Measurements from ENCODE around the gene PLEKHM2.
"Not testable (repeated sequence)": the region's sequence is repeated elsewhere in the genome, so short reads cannot be mapped to it uniquely, and the experiment has no call there.

PLEKHM2 gene, protein sequence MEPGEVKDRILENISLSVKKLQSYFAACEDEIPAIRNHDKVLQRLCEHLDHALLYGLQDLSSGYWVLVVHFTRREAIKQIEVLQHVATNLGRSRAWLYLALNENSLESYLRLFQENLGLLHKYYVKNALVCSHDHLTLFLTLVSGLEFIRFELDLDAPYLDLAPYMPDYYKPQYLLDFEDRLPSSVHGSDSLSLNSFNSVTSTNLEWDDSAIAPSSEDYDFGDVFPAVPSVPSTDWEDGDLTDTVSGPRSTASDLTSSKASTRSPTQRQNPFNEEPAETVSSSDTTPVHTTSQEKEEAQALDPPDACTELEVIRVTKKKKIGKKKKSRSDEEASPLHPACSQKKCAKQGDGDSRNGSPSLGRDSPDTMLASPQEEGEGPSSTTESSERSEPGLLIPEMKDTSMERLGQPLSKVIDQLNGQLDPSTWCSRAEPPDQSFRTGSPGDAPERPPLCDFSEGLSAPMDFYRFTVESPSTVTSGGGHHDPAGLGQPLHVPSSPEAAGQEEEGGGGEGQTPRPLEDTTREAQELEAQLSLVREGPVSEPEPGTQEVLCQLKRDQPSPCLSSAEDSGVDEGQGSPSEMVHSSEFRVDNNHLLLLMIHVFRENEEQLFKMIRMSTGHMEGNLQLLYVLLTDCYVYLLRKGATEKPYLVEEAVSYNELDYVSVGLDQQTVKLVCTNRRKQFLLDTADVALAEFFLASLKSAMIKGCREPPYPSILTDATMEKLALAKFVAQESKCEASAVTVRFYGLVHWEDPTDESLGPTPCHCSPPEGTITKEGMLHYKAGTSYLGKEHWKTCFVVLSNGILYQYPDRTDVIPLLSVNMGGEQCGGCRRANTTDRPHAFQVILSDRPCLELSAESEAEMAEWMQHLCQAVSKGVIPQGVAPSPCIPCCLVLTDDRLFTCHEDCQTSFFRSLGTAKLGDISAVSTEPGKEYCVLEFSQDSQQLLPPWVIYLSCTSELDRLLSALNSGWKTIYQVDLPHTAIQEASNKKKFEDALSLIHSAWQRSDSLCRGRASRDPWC

DNA sequence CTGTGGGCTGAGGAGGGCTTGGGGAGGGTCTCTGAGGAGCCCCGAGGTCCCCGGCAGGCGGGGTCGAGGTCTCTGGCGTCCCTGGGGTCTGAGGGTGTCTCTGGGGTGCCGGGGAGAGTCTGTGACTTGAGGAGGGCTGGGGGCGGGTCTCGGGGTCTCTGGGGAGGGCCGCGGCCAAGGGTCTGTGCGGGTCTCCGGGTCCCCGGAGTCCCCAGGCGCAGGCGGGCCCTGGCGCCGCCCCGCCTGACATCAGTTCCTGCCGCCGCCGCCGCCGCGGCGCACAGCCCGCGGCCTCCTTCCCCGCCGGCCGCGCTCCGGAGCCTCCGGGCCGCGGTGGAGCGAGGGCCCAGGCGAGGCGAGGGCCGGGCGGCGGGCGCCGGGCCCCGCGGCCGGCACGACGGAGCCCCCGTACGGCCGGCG, at the start of gene PLEKHM2:
TSS of gene PLEKHM2 (plus strand) at position 279 of the 420 bp plus-strand sequence. CDS start 239 bp downstream, outside the sequence.
- peak; percentile 39 for DNase-seq (ENCODE audit: low spot score)

DNA sequence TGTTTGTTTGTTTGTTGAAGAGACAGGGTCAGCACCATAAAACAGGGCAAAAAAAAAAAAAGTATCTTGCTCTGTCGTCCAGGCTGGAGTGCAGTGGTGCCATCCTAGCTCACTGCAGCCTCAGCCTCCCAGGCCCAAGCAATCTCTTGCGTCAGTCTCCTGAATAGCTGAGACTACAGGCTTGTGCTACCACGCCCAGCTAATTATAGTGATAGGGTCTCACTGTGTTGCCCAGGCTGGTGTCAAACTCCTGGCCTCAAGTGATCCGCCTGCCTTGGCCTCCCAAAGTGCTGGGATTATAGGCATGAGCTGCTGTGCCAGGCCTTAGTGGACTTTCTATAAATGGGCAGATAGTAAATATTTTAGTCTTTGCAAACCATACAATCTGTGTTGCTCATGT, 47.7 kb upstream of the PLEKHM2 start:
- no peak for DNase-seq (ENCODE audit: low spot score)

DNA sequence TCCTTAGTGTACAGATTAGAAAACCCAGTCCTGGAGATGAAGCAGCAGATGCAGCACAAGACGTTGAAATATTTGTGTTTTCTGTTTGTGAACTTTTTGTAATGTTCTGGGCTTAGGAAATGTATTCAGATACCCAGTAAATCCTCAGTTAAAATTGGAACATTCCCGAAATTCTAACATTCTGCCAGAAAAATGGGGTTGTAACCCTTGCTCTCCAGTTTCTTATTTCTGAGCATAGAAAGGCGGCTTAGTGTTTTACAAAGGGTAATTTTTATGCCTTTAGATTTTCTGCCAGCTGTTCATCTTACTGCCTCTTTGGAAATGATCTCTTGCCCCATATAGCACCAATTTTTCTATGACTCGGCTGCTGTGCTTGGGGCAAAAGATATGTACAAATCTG, 46.3 kb upstream of the PLEKHM2 start:
- DNase-seq (ENCODE audit: low spot score) = no peak

DNA sequence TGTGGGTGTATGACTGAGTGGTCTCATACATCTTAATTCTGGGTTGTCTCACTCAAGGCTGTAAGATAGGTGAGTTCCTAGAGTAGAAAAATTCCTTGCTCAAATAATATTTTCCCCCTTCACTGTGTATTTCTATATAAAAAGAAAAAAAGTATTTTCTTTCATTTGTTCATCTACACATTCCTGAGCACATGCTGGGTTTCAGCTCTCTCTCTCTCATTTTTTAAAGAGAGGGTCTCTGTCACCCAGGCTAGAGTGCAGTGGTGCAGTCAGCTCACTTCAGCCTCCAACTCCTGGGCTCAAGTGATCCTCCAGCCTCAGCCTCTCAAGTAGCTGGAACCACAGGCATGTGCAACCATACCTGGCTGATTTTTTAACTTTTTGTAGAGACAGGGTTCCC, 44.9 kb upstream of the PLEKHM2 start:
- DNase-seq (ENCODE audit: low spot score) = no peak

DNA sequence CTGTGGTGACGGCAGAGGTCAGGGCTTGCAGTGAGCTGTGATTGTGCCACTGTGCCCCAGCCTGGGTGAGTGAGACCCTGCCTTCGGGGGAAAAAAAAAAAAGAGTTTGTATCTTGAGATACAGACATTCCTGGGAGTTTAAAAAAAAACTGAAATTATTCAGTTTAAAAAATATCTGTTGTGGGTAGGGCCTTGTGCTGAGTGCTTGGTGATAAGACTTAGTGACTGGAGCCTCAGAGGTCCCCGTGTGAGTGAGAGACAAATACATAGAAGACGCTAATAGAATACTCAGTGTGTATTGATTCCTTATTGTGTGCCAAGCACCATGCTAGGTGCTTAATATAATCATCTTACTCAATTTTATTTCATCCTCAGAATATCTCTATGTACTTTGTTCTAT, 44.2 kb upstream of the PLEKHM2 start:
- no peak for DNase-seq (ENCODE audit: low spot score)

DNA sequence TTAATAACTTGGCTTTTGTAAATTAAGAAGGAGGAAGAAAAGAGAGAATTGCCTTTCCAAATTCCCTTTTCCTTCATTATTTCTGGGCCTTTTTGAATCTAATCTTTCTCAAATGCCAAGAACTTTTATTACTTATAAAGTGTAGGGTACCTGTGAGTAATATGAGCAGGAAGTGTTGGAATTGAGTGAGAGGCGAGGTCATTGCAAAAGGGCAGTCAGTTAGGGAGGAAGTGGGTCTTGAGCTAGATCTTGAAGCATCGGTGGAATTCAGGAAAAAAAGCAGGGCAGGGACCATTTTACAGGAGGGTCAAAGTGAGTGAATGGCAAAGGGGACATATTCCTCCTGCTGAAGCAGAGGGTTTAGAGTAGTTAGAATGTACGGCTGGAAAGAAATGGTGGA, 43.5 kb upstream of the PLEKHM2 start:
- DNase-seq (ENCODE audit: low spot score) = no peak

DNA sequence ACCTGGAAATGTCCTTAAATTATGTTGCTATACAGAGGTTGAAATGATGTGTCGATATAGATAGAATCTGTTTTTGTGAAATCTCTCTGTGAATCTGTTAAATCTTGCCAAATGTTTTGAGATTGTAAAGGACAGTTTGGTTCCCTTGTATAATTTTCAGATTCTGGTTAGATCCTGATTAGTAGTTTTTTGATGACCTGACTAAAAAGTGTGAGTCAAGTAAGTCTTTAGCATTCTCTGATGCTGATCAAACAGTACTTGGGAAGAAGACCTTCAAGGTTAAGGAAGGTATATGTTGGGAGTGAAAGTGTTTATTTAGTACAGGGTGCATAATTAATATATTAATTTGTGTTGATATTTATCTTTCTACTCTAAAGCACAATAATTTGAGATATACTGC, 34.2 kb upstream of the PLEKHM2 start:
- no peak for DNase-seq (ENCODE audit: low spot score)

DNA sequence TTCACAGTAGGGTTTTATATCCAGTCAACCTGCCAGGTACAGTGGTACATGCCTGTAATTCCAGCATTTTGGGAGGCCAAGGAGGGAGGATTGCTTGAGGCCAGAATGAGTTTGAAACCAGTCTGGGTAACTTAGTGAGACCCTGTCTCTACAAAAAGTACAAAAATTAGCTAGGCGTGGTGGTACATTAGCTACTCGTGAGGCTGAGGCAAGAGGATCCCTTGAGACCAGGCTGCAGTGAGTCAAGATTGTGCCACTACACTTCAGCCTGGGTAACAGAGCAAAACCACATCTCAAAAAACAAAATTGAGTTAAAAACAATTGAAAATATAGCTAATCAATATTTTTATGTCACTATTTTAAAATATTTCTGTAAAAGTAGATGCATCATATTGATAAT, 33.7 kb upstream of the PLEKHM2 start:
- no peak for DNase-seq (ENCODE audit: low spot score)

DNA sequence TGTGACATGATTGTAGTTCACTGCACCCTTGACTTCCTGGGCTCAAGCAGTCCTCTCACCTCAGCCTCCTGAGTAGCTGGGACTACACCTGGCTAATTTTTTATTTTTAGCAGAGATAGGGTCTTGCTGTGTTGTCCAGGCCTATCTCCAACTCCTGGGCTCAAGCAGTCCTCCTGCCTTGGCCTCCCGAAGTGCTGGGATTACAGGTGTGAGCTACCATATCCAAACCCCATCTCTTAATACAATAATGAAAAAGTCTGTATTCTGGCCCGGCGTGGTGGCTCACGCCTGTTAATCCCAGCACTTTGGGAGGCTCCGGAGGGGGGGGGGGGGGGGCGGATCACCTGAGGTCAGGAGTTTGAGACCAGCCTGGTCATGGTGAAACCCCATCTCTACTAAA, 32.0 kb upstream of the PLEKHM2 start:
- not testable (repeated sequence) for DNase-seq (ENCODE audit: low spot score)

DNA sequence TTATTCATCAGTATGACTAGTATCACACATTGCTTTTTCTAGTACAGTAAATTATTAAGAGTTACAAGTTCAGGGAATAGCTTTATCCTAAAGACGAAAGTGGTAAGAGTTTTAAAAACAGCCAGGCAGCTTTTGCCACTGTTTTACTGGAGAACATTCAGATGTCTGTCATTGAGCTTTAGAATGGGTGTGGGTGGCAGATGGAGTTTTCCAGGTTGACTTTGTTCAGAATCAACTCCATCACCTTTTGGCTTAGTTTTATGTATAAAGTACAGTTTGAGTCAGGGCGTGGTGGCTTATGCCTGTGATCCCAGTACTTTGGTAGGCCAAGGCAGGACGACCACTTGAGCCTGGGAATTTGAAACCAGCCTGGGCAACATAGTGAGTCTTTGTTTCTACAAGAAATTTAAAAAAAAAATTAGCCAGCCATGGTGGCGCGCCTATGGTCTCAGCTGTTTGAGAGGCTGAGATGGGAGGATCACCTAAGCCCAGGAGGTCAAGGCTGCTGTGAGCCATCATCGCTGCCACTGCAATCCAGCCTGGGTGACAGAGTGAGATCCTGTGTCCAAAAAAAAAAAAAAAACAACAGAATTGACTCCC, 29.9 kb upstream of the PLEKHM2 start:
- DNase-seq (ENCODE audit: low spot score) = peak; percentile 30

DNA sequence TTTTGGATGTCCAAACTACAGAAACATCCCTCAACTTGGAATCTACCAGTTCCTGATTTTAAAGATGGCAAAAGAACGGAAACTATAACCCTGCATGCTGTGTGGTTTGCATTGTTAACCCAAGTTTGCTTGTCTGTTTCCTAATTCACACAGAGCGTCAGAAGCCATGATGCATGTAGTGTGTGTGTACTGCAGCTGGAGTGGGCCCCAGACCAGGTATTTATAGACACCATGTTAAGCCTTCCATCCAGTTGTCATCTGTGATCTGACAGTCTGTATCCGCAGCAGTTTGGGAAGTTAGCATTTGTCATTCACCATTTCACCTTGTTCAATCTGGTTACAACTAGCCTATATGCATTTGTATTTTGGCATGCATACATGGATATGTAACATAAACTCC, 27.7 kb upstream of the PLEKHM2 start:
- no peak for DNase-seq (ENCODE audit: low spot score)

DNA sequence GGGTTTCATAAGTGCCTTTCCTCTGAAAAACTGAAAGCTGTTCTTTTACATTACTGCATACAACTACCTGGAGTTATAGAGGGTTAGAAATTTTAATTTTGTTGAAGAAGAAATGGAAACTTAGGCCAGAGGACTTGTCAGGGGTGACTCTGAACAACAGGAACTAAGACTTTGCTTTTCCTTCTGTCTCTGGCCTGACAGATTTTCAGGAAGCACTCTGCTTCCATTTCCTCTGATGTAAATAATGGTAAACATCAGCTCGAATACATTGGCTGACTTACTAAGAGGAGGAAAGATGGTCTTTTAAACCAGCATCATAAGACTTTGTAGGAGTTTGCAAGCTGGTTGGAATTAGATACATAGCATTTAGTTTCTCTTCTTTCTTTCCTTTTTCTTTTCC, 27.1 kb upstream of the PLEKHM2 start:
- no peak for DNase-seq (ENCODE audit: low spot score)

DNA sequence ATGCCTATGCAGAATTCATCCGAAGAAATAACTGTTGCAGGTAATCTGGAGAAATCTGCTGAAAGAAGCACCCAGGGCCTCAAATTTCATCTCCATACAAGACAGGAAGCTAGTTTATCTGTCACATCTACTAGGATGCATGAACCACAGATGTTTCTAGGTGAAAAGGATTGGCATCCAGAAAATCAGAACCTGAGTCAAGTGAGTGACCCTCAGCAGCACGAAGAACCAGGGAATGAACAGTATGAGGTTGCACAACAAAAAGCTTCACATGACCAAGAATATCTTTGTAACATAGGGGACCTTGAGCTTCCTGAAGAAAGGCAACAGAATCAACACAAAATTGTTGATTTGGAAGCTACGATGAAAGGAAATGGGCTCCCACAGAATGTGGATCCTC, 24.0 kb upstream of the PLEKHM2 start:
- DNase-seq (ENCODE audit: low spot score) = no peak

DNA sequence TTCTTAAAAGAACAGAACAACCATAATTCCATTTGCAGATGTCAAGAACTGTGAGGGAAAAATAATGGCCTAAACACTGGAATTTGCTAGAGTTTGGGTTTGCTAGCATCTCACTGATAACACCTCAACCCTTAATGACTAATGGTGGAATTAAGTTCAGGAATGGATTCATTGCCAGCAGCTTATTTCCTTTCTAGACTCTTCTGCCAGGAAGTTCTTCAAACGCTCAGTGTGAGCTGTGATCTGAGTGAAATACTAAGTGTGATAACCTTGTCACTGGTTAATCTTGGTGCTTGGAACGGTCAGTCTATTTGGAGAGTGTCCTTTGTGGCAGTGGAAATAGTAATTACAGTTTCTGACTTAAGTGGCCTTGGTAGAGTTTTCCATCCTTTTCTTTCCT, 21.6 kb upstream of the PLEKHM2 start:
- no peak for DNase-seq (ENCODE audit: low spot score)

DNA sequence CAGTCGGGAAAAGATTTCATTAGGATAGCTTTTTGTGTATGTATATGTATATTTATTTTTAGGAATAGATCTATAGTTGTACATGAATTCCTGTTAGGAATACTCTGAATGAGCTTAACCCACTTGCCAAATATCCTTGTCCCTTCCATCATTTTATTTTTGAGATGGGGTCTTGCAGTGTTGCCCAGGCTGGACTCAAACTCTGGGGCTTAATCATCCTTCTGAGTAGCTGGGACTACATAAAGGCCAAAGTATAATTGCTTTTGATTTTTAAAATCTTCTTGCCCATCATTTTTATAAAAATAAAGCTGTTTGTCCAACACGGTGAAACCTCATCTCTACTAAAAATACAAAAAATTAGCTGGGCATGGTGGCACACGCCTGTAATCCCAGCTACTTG, 20.2 kb upstream of the PLEKHM2 start:
- DNase-seq (ENCODE audit: low spot score) = no peak

DNA sequence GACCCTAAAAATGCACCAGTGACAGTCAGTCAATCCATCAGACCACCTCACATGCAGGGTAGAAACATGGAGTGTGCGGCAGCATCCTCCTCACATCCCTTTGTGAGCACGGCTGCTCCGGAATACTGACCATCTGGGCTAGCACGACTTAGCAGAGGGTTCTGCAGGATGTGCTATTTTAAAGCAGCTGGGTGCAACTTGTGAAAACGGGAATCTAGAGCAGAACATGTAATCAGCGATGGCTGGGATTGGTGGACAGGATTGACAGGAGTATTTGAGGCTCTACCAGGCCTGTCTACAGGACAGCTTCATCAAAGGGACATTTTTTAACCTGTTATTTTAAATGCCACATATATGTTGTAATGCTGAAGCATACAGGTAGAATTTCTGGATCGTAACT, 16.8 kb upstream of the PLEKHM2 start:
- no peak for DNase-seq (ENCODE audit: low spot score)

DNA sequence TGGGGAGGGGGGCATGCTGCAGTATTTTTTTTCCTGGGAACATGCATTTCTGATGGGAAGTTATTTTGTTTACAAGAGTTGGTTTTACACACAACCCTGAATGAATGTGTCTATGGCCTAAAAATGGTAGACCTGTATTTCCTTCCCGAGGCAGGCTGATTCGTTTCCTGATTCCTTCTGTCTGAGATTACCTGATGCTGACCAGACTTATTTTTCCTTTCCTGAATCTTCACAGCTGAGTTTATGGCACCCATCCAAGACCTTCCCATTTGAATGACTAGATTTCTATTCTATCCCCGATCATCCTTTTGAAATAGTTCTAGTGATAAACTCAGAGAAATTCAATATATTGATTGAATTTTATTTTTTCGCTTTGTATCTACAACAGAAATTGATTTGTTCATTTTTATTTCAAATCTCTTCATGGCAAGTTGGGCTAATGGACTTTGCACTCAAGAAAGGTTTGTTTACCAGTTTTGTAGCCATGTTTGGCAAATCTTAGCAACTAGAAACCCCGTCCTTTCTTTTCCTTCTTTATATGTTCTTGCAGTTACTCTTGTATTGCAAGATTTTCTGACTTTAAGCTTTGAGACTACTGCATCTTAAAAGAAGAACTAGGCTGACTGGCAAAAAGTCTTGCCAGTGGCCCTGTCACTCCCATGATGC, 15.9 kb upstream of the PLEKHM2 start:
- DNase-seq (ENCODE audit: low spot score) = no peak

DNA sequence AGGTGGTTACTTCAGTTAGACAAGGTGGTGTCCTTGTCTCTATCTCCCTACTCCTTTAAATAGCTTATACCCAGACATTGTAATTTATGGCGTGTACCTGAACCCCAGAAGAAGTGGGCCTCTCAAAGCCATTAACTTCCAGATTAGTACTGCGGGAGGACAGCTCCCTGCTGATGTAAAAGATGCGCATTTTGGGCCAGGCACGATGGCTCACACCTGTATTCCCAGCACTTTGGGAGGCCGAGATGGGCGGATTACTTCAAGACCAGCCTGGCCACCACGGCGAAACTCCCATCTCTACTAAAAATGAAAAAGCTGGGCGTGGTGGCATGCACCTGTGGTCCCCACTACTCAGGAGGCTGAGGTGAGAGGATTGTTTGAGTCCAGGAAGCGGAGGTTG, 15.0 kb upstream of the PLEKHM2 start:
- no peak for DNase-seq (ENCODE audit: low spot score)

DNA sequence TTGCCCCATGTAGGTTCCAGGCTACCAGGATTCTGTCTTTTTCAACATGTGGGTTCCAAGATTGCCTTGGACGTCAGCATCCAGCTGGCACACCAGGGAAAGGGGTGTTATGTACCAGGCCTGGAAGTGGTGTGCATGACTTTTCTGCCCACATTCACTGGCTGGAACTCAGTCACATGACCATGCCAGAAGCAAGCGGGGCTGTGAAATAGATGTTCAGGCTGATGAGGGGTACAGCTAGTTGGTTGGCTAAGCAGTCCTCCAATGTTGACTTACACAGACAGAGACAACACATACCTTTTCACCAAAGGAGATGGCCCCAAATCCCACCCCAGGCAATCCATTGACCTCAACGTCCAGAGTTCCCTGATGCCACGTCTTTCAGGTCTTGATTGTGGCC, 14.3 kb upstream of the PLEKHM2 start:
- DNase-seq (ENCODE audit: low spot score) = no peak

DNA sequence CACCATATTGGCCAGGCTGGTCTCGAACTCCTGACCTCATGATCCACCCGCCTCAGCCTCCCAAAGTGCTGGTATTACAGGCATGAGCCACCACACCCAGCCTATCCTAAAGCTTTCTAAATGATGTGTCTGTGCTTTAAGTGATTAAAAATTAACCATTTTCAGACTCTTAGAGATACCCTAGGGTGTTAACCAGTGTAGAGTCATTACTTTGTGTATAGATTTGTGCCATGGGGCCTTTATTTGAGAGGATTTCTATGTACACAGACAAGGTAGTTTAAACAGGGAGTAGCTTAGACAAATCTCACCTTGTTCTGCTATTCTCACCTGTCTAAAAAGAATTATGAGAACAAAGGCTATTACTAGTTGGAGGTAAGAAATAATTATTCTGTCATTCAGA, 12.7 kb upstream of the PLEKHM2 start:
- no peak for DNase-seq (ENCODE audit: low spot score)

DNA sequence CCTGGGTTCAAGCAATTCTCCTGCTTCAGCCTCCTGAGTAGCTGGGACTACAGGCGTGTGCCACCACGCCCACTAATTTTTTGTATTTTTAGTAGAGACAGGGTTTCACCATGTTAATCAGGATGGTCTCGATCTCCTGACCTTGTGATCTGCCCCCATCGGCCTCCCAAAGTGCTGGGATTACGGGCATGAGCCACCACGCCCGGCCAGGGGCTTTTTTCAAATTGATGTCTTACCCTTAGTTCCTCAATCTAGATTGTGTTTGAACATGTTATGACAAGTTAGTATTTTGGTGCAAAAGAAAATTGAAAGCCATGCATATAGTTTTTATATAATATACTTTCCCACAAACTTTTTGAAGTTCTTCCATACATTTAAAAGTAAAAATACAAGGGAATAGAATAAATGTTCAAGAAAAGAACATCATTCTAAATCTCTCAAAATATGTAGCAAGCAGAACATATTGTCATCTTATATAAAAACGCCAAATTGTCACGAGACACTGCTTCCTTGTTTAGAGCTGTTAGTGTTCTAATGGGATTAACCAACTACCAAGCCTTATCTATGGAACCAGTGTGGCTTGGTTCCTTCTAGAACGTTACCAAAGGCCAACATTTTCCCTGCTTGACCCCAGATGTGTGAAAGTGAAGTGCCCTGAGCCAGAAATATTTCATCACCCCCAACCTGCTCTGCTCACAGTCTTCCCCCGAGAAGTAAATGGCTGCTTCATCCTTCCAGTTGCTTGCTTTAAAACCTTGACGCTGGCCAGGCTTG, 9.5 kb upstream of the PLEKHM2 start:
- no peak for DNase-seq (ENCODE audit: low spot score)
